Measurements from ENCODE around the gene SERPINC1. TPM values are rescaled to one million over a fixed set of nuclear protein-coding genes. Genes with fewer than 3 reads are reported as not detected.
A peak's percentile ranks its signal among the peaks of the same experiment; 100 is the strongest.

Gene SERPINC1
- total and polyA plus RNA-seq, 2 of the 13 experiments (the other 11 are each of a cell fraction or from before 2014, with no cell fraction given), result 142 to 205 TPM

GRCh38 chr1:173925306-173926242 is 8.4 kb upstream of the SERPINC1 start (continued):
- TF ChIP-seq TRAFD1 (CRISPR knock-in tag; IDR thresholded peaks at IDR 0.05; ENCODE audit: borderline replicate concordance) (no peak), PCBP2 (optimal IDR thresholded peaks at IDR 0.05; ENCODE audit: low read depth, low read length, poor library complexity, severe bottlenecking) (no peak), MAFF (IDR thresholded peaks at IDR 0.05; ENCODE audit: low read depth, low read length) (peak; percentile 70), ZNF121 (CRISPR knock-in tag; IDR thresholded peaks at IDR 0.05) (no peak), HBP1 (CRISPR knock-in tag; IDR thresholded peaks at IDR 0.05; ENCODE audit: low read depth) (no peak), ZNF687 (CRISPR knock-in tag; IDR thresholded peaks at IDR 0.05) (no peak; the same call in 1 of the 2 replicates), STAG1 (CRISPR knock-in tag; IDR thresholded peaks at IDR 0.05) (peak; percentile 17; the same call in 1 of the 2 replicates), POLR2A (IDR thresholded peaks at IDR 0.05; ENCODE audit: insufficient read depth in 1 of 2, low read depth in 2 of 2, low read length in 2 of 2) (peak; percentile 54 to 59; a peak in 2 of 4 replicates)
- TF ChIP-seq, protein P1, sequence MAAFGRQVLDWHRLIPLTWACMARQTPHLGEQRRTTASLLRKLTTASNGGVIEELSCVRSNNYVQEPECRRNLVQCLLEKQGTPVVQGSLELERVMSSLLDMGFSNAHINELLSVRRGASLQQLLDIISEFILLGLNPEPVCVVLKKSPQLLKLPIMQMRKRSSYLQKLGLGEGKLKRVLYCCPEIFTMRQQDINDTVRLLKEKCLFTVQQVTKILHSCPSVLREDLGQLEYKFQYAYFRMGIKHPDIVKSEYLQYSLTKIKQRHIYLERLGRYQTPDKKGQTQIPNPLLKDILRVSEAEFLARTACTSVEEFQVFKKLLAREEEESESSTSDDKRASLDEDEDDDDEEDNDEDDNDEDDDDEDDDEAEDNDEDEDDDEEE (CRISPR knock-in tag; IDR thresholded peaks at IDR 0.05), result no peak
- TF ChIP-seq, protein P2, sequence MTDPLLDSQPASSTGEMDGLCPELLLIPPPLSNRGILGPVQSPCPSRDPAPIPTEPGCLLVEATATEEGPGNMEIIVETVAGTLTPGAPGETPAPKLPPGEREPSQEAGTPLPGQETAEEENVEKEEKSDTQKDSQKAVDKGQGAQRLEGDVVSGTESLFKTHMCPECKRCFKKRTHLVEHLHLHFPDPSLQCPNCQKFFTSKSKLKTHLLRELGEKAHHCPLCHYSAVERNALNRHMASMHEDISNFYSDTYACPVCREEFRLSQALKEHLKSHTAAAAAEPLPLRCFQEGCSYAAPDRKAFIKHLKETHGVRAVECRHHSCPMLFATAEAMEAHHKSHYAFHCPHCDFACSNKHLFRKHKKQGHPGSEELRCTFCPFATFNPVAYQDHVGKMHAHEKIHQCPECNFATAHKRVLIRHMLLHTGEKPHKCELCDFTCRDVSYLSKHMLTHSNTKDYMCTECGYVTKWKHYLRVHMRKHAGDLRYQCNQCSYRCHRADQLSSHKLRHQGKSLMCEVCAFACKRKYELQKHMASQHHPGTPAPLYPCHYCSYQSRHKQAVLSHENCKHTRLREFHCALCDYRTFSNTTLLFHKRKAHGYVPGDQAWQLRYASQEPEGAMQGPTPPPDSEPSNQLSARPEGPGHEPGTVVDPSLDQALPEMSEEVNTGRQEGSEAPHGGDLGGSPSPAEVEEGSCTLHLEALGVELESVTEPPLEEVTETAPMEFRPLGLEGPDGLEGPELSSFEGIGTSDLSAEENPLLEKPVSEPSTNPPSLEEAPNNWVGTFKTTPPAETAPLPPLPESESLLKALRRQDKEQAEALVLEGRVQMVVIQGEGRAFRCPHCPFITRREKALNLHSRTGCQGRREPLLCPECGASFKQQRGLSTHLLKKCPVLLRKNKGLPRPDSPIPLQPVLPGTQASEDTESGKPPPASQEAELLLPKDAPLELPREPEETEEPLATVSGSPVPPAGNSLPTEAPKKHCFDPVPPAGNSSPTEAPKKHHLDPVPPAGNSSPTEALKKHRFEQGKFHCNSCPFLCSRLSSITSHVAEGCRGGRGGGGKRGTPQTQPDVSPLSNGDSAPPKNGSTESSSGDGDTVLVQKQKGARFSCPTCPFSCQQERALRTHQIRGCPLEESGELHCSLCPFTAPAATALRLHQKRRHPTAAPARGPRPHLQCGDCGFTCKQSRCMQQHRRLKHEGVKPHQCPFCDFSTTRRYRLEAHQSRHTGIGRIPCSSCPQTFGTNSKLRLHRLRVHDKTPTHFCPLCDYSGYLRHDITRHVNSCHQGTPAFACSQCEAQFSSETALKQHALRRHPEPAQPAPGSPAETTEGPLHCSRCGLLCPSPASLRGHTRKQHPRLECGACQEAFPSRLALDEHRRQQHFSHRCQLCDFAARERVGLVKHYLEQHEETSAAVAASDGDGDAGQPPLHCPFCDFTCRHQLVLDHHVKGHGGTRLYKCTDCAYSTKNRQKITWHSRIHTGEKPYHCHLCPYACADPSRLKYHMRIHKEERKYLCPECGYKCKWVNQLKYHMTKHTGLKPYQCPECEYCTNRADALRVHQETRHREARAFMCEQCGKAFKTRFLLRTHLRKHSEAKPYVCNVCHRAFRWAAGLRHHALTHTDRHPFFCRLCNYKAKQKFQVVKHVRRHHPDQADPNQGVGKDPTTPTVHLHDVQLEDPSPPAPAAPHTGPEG (CRISPR knock-in tag; IDR thresholded peaks at IDR 0.05), result no peak
- TF ChIP-seq, protein P3, sequence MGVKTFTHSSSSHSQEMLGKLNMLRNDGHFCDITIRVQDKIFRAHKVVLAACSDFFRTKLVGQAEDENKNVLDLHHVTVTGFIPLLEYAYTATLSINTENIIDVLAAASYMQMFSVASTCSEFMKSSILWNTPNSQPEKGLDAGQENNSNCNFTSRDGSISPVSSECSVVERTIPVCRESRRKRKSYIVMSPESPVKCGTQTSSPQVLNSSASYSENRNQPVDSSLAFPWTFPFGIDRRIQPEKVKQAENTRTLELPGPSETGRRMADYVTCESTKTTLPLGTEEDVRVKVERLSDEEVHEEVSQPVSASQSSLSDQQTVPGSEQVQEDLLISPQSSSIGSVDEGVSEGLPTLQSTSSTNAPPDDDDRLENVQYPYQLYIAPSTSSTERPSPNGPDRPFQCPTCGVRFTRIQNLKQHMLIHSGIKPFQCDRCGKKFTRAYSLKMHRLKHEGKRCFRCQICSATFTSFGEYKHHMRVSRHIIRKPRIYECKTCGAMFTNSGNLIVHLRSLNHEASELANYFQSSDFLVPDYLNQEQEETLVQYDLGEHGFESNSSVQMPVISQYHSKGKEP (CRISPR knock-in tag; IDR thresholded peaks at IDR 0.05), result no peak

Measured in HepG2 (cell line).